ENCODE data around the gene ANKMY1.

The ANKMY1 gene

GRCh38 chr2:240441326-240441992 is 116.3 kb downstream of the ANKMY1 start:
- DNase-seq = no peak

- no peak for DNase-seq
These were observed 117.0 kb downstream of the ANKMY1 start for GRCh38 chr2:240440704-240441320.

- DNase-seq = no peak
These were observed 117.5 kb downstream of the ANKMY1 start for GRCh38 chr2:240440251-240440650.

GRCh38 chr2:240439698-240440151 is 118.1 kb downstream of the ANKMY1 start:
- DNase-seq = no peak

- no peak for DNase-seq
These were observed 118.7 kb downstream of the ANKMY1 start for GRCh38 chr2:240438810-240439697.

GRCh38 chr2:240437861-240438809 is 119.7 kb downstream of the ANKMY1 start:
- peak; percentile 20 to 61 (median 41) for DNase-seq

- DNase-seq = no peak
These were observed 120.3 kb downstream of the ANKMY1 start for GRCh38 chr2:240437551-240437860.

GRCh38 chr2:240436683-240437550 is 120.9 kb downstream of the ANKMY1 start:
- no peak for DNase-seq

- DNase-seq = no peak
These were observed 121.7 kb downstream of the ANKMY1 start for GRCh38 chr2:240435948-240436682.

GRCh38 chr2:240435457-240435947 is 122.3 kb downstream of the ANKMY1 start, which contains the start of gene GPC1:
GPC1 (plus strand) TSS chr2:240435663; CDS start chr2:240435919, 256 bp downstream.
- DNase-seq = peak in 1 of 4 experiments; percentile 62

GRCh38 chr2:240434728-240435456 is 122.9 kb downstream of the ANKMY1 start:
- DNase-seq = peak in 3 of 4 experiments; percentile 48 to 86 (median 64)

GRCh38 chr2:240433973-240434727 is 123.6 kb downstream of the ANKMY1 start:
- DNase-seq = no peak

GRCh38 chr2:240432820-240433801 is 124.7 kb downstream of the ANKMY1 start:
- DNase-seq = no peak

GRCh38 chr2:240432430-240432819 is 125.4 kb downstream of the ANKMY1 start:
- no peak for DNase-seq

- no peak for DNase-seq
These were observed 125.9 kb downstream of the ANKMY1 start for GRCh38 chr2:240431661-240432424.

GRCh38 chr2:240431271-240431660 is 126.5 kb downstream of the ANKMY1 start:
- DNase-seq = no peak

- DNase-seq = no peak
These were observed 127.2 kb downstream of the ANKMY1 start for GRCh38 chr2:240430595-240430994.

All from activated naive CD4-positive, alpha-beta T cell (primary cell).